Activated naive CD4-positive, alpha-beta T cell (primary cell): ENCODE measurements around the gene SLC26A2.
A peak's percentile ranks its signal among the peaks of the same experiment; 100 is the strongest.

Experiments
- DNase-seq, 4 experiments: peaks; one replicate each; lab custom pipeline; 2025; lab: John Stamatoyannopoulos, UW

SLC26A2 gene

GRCh38 chr5:149960272-149961185, at the start of gene SLC26A2:
Gene SLC26A2, plus strand, starts transcription at chr5:149960758. Its CDS starts 16,895 bp downstream, at chr5:149977653.
- peak; percentile 74 to 87 (median 77) for DNase-seq

- DNase-seq, result no peak
Measured at GRCh38 chr5:149911031-149911430, 49.5 kb upstream of the SLC26A2 start.

GRCh38 chr5:149912226-149912871, 48.2 kb upstream of the SLC26A2 start:
- DNase-seq, result no peak

- no peak for DNase-seq
Measured at GRCh38 chr5:149913436-149914419, 46.8 kb upstream of the SLC26A2 start.

GRCh38 chr5:149915392-149916260, 44.9 kb upstream of the SLC26A2 start:
- DNase-seq, result no peak

GRCh38 chr5:149916334-149917072, 44.1 kb upstream of the SLC26A2 start:
- DNase-seq, result no peak

GRCh38 chr5:149917073-149917676, 43.4 kb upstream of the SLC26A2 start:
- DNase-seq, result no peak

GRCh38 chr5:149921597-149921996, 39.0 kb upstream of the SLC26A2 start:
- no peak for DNase-seq

- DNase-seq, result no peak
Measured at GRCh38 chr5:149922950-149923349, 37.6 kb upstream of the SLC26A2 start.

GRCh38 chr5:149924486-149924885, 36.1 kb upstream of the SLC26A2 start:
- no peak for DNase-seq

- no peak for DNase-seq
Measured at GRCh38 chr5:149930043-149930748, 30.4 kb upstream of the SLC26A2 start.

GRCh38 chr5:149930749-149931574, 29.6 kb upstream of the SLC26A2 start:
- DNase-seq, result no peak

- DNase-seq, result no peak
Measured at GRCh38 chr5:149931992-149932436, 28.5 kb upstream of the SLC26A2 start.

GRCh38 chr5:149932445-149933350, 27.9 kb upstream of the SLC26A2 start:
- DNase-seq, result no peak

GRCh38 chr5:149935431-149935901, 25.1 kb upstream of the SLC26A2 start:
- no peak for DNase-seq

GRCh38 chr5:149936044-149936699, 24.4 kb upstream of the SLC26A2 start:
- no peak for DNase-seq
